CD4-positive, alpha-beta T cell treated with Interleukin-2 at 100 ng/mL for 4 hours (primary cell): ENCODE results near the gene SCMH1.

Experiments used
- DNase-seq: peaks from one replicate; pipeline ENCODE4 v3.0.0-alpha.2; 2020; ENCODE audit warnings: low spot score

SCMH1 gene

GRCh38 chr1:40998668-40999067 is 243.4 kb downstream of the SCMH1 start:
- DNase-seq, result no peak

- DNase-seq, result no peak
Measured at GRCh38 chr1:40997096-40997495, 245.0 kb downstream of the SCMH1 start.

- DNase-seq, result no peak
Measured at GRCh38 chr1:40989066-40989465, 253.0 kb downstream of the SCMH1 start.

- DNase-seq, result no peak
Measured at GRCh38 chr1:40988280-40988679, 253.8 kb downstream of the SCMH1 start.

- DNase-seq, result no peak
Measured at GRCh38 chr1:40987439-40988276, 254.4 kb downstream of the SCMH1 start.

- no peak for DNase-seq
Measured at GRCh38 chr1:40986956-40987355, 255.2 kb downstream of the SCMH1 start.

GRCh38 chr1:40986328-40986783 is 255.8 kb downstream of the SCMH1 start:
- no peak for DNase-seq

- DNase-seq, result no peak
Measured at GRCh38 chr1:40985875-40986274, 256.2 kb downstream of the SCMH1 start.

GRCh38 chr1:40985161-40985560 is 256.9 kb downstream of the SCMH1 start:
- no peak for DNase-seq

- DNase-seq, result no peak
Measured at GRCh38 chr1:40984531-40984930, 257.6 kb downstream of the SCMH1 start.

GRCh38 chr1:40984066-40984465 is 258.0 kb downstream of the SCMH1 start:
- no peak for DNase-seq

GRCh38 chr1:40983286-40983685 is 258.8 kb downstream of the SCMH1 start:
- DNase-seq, result no peak

GRCh38 chr1:40982721-40983120 is 259.4 kb downstream of the SCMH1 start:
- no peak for DNase-seq

- DNase-seq, result no peak
Measured at GRCh38 chr1:40981691-40982448, 260.2 kb downstream of the SCMH1 start.

- peak; percentile 49 for DNase-seq
Measured at GRCh38 chr1:40980453-40981121, 261.5 kb downstream of the SCMH1 start.

GRCh38 chr1:40980068-40980452 is 262.0 kb downstream of the SCMH1 start:
- DNase-seq, result no peak

GRCh38 chr1:40979241-40980067 is 262.7 kb downstream of the SCMH1 start, which contains the start of gene CTPS1:
TSS of gene CTPS1 (plus strand) at chr1:40979696. CDS start at chr1:40983291, 3,595 bp downstream.
- peak; percentile 95 for DNase-seq

GRCh38 chr1:40978886-40979240 is 263.2 kb downstream of the SCMH1 start:
- no peak for DNase-seq

- DNase-seq, result no peak
Measured at GRCh38 chr1:40977716-40978115, 264.4 kb downstream of the SCMH1 start.
